Measurements from ENCODE around the gene ACACB. TPM values are rescaled to one million over a fixed set of nuclear protein-coding genes. Genes with fewer than 3 reads are reported as not detected.

ACACB gene
- total and polyA plus RNA-seq, 2 experiments from 2014 or later: 6.2 to 15.4 TPM

DNA sequence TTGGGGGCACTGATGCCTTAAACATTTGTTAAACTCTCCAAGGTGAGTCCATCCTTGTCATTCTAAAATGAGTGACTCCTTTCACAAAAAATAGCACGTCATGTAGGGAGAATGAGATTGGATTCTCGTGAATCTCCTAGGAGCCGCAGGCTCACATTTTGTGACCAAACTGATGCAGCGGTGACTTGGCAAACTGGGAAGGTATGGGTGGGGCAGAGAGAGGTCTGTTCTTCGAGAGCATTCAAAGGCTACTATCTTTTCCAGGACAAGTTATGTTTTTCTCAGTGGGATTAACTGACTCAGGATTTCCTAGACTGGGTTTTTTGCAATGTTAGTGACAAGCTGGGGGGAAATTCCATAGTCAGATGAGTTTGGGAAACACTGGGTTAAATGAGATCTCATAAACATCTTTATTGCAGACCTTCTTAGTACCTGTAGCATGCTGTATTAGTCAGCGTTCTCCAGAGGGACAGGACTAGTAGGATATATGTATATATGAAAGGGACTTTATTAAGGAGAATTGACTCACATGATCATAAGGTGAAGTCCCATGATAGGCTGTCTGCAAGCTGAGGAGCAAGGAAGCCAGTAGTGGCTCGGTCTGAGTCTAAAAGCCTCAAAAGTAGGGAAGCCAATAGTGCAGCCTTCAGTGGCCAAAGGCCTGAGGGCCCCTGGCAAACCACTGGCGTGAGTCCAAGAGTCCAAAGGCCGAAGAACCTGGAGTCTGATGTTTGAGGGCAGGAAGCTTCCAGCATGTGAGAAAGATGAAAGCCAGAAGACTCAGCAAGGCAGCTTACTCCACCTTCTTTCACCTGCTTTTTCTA is 131.7 kb downstream of the ACACB start (continued):
- TF ChIP-seq, protein P1, sequence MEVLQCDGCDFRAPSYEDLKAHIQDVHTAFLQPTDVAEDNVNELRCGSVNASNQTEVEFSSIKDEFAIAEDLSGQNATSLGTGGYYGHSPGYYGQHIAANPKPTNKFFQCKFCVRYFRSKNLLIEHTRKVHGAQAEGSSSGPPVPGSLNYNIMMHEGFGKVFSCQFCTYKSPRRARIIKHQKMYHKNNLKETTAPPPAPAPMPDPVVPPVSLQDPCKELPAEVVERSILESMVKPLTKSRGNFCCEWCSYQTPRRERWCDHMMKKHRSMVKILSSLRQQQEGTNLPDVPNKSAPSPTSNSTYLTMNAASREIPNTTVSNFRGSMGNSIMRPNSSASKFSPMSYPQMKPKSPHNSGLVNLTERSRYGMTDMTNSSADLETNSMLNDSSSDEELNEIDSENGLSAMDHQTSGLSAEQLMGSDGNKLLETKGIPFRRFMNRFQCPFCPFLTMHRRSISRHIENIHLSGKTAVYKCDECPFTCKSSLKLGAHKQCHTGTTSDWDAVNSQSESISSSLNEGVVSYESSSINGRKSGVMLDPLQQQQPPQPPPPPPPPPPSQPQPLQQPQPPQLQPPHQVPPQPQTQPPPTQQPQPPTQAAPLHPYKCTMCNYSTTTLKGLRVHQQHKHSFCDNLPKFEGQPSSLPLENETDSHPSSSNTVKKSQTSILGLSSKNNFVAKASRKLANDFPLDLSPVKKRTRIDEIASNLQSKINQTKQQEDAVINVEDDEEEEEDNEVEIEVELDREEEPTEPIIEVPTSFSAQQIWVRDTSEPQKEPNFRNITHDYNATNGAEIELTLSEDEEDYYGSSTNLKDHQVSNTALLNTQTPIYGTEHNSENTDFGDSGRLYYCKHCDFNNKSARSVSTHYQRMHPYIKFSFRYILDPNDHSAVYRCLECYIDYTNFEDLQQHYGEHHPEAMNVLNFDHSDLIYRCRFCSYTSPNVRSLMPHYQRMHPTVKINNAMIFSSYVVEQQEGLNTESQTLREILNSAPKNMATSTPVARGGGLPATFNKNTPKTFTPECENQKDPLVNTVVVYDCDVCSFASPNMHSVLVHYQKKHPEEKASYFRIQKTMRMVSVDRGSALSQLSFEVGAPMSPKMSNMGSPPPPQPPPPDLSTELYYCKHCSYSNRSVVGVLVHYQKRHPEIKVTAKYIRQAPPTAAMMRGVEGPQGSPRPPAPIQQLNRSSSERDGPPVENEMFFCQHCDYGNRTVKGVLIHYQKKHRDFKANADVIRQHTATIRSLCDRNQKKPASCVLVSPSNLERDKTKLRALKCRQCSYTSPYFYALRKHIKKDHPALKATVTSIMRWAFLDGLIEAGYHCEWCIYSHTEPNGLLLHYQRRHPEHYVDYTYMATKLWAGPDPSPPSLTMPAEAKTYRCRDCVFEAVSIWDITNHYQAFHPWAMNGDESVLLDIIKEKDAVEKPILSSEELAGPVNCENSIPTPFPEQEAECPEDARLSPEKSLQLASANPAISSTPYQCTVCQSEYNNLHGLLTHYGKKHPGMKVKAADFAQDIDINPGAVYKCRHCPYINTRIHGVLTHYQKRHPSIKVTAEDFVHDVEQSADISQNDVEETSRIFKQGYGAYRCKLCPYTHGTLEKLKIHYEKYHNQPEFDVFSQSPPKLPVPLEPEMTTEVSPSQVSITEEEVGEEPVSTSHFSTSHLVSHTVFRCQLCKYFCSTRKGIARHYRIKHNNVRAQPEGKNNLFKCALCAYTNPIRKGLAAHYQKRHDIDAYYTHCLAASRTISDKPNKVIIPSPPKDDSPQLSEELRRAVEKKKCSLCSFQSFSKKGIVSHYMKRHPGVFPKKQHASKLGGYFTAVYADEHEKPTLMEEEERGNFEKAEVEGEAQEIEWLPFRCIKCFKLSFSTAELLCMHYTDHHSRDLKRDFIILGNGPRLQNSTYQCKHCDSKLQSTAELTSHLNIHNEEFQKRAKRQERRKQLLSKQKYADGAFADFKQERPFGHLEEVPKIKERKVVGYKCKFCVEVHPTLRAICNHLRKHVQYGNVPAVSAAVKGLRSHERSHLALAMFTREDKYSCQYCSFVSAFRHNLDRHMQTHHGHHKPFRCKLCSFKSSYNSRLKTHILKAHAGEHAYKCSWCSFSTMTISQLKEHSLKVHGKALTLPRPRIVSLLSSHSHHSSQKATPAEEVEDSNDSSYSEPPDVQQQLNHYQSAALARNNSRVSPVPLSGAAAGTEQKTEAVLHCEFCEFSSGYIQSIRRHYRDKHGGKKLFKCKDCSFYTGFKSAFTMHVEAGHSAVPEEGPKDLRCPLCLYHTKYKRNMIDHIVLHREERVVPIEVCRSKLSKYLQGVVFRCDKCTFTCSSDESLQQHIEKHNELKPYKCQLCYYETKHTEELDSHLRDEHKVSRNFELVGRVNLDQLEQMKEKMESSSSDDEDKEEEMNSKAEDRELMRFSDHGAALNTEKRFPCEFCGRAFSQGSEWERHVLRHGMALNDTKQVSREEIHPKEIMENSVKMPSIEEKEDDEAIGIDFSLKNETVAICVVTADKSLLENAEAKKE (CRISPR knock-in tag; IDR thresholded peaks at IDR 0.05): no peak
- no peak for TF ChIP-seq ZNF114 (CRISPR knock-in tag; IDR thresholded peaks at IDR 0.05)

DNA sequence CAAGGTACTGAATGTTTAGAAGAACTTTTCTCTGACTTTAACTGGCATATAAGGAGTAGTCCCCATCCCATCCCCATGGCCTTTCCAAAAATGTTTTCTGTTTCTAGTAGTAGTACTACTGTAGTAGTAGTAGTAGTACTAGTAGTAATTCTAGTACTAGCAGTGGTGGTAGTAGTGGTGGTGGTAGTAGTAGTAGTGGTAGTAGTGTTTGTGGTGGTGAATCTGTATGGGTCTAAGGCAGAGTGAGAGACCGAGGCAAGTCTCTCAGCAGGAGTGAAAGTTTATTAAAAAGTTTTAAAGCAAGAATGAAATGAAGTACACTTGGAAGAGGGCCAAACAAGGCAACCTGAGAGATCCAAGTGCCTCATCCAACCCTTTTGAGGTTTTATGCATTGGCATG is 134.1 kb downstream of the ACACB start:
- no peaks in the 10 kb centered on the region for H4K20me1 ChIP-seq (replicated peaks; ENCODE audit: insufficient read depth)
- ATAC-seq: no peak
- H3K9me2 ChIP-seq (ENCODE audit: insufficient read depth): no peaks in the 10 kb centered on the region
- H3K79me2 ChIP-seq (replicated peaks; ENCODE audit: insufficient read depth): no peaks in the 10 kb centered on the region
- no peaks in the 10 kb centered on the region for H3K4me1 Mint-ChIP-seq
- H3K4me2 ChIP-seq: no peak overlapping the region
- no peak for DNase-seq (ENCODE audit: low spot score)
- peaks cover 6% of the 10 kb centered on the region for H3K27me3 Mint-ChIP-seq (ENCODE audit: insufficient read depth, low read depth, poor library complexity)
- no peak overlapping the region for H3K27ac ChIP-seq (ENCODE audit: low read depth)
- no peaks in the 10 kb centered on the region for H3F3A ChIP-seq (replicated peaks; ENCODE audit: low read depth)
- H3K27ac Mint-ChIP-seq: no peak overlapping the region
- peaks cover 27% of the 10 kb centered on the region for H3K36me3 Mint-ChIP-seq (ENCODE audit: low read depth)
- H2AFZ ChIP-seq: no peak overlapping the region
- no peaks in the 10 kb centered on the region for H3K36me3 ChIP-seq (ENCODE audit: insufficient read depth)
- no peaks in the 10 kb centered on the region for H3K27me3 ChIP-seq (ENCODE audit: insufficient read depth)
- H3K4me1 ChIP-seq (ENCODE audit: insufficient read depth): no peaks in the 10 kb centered on the region
- H3K4me3 Mint-ChIP-seq: no peak overlapping the region
- H3K4me3 ChIP-seq: no peak overlapping the region
- H3K9me3 Mint-ChIP-seq: peaks cover 12% of the 10 kb centered on the region
- TF ChIP-seq STAT1 (IDR thresholded peaks at IDR 0.05; ENCODE audit: unreplicated experiment) (no peak), NANOG (IDR thresholded peaks at IDR 0.05; ENCODE audit: borderline replicate concordance) (no peak), CREB1 (CRISPR knock-in tag; IDR thresholded peaks at IDR 0.05; ENCODE audit: low read depth) (no peak), EZH2phosphoT487 (IDR thresholded peaks at IDR 0.05; ENCODE audit: unreplicated experiment) (no peak), JUNB (IDR thresholded peaks at IDR 0.05; ENCODE audit: unreplicated experiment) (no peak), EZH2 (IDR thresholded peaks at IDR 0.05; ENCODE audit: low read depth, unreplicated experiment) (no peak), ZNF114 (CRISPR knock-in tag; IDR thresholded peaks at IDR 0.05) (no peak)
- TF ChIP-seq, protein P2, sequence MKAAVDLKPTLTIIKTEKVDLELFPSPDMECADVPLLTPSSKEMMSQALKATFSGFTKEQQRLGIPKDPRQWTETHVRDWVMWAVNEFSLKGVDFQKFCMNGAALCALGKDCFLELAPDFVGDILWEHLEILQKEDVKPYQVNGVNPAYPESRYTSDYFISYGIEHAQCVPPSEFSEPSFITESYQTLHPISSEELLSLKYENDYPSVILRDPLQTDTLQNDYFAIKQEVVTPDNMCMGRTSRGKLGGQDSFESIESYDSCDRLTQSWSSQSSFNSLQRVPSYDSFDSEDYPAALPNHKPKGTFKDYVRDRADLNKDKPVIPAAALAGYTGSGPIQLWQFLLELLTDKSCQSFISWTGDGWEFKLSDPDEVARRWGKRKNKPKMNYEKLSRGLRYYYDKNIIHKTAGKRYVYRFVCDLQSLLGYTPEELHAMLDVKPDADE (IDR thresholded peaks at IDR 0.05): no peak
- TF ChIP-seq, protein P3, sequence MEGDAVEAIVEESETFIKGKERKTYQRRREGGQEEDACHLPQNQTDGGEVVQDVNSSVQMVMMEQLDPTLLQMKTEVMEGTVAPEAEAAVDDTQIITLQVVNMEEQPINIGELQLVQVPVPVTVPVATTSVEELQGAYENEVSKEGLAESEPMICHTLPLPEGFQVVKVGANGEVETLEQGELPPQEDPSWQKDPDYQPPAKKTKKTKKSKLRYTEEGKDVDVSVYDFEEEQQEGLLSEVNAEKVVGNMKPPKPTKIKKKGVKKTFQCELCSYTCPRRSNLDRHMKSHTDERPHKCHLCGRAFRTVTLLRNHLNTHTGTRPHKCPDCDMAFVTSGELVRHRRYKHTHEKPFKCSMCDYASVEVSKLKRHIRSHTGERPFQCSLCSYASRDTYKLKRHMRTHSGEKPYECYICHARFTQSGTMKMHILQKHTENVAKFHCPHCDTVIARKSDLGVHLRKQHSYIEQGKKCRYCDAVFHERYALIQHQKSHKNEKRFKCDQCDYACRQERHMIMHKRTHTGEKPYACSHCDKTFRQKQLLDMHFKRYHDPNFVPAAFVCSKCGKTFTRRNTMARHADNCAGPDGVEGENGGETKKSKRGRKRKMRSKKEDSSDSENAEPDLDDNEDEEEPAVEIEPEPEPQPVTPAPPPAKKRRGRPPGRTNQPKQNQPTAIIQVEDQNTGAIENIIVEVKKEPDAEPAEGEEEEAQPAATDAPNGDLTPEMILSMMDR (conservative IDR thresholded peaks at IDR 0.05; ENCODE audit: low read depth in 2 of 2): no peak
- TF ChIP-seq, protein P4, sequence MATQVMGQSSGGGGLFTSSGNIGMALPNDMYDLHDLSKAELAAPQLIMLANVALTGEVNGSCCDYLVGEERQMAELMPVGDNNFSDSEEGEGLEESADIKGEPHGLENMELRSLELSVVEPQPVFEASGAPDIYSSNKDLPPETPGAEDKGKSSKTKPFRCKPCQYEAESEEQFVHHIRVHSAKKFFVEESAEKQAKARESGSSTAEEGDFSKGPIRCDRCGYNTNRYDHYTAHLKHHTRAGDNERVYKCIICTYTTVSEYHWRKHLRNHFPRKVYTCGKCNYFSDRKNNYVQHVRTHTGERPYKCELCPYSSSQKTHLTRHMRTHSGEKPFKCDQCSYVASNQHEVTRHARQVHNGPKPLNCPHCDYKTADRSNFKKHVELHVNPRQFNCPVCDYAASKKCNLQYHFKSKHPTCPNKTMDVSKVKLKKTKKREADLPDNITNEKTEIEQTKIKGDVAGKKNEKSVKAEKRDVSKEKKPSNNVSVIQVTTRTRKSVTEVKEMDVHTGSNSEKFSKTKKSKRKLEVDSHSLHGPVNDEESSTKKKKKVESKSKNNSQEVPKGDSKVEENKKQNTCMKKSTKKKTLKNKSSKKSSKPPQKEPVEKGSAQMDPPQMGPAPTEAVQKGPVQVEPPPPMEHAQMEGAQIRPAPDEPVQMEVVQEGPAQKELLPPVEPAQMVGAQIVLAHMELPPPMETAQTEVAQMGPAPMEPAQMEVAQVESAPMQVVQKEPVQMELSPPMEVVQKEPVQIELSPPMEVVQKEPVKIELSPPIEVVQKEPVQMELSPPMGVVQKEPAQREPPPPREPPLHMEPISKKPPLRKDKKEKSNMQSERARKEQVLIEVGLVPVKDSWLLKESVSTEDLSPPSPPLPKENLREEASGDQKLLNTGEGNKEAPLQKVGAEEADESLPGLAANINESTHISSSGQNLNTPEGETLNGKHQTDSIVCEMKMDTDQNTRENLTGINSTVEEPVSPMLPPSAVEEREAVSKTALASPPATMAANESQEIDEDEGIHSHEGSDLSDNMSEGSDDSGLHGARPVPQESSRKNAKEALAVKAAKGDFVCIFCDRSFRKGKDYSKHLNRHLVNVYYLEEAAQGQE (IDR thresholded peaks at IDR 0.05; ENCODE audit: unreplicated experiment): no peak

All from GM23338 (cell line).